Lower lobe of right lung (tissue), 2 donors: Measurements from ENCODE around the gene TPO. TPM values are rescaled to one million over a fixed set of nuclear protein-coding genes. Genes with fewer than 3 reads are reported as not detected.

Experiments
- ATAC-seq, 2 donors: fragments of 200-7000 bp; cut with Tn5 transposase; one replicate each; pipeline ENCODE4 v1.9.1; 2020 to 2022; ENCODE audit warnings: mild to moderate bottlenecking in 2 of 2, moderate library complexity in 2 of 2
- DNase-seq: peaks from one replicate; pipeline ENCODE4 v3.0.0-alpha.2; 2020
- H3K27ac ChIP-seq: fragments of 200-600 bp; one replicate; pipeline ENCODE4 v1.8.0; 2022
- H3K27me3 ChIP-seq: fragments of 200-600 bp; one replicate; pipeline ENCODE4 v1.8.0; 2022; ENCODE audit warnings: low read depth
- H3K36me3 ChIP-seq: fragments of 200-600 bp; one replicate; pipeline ENCODE4 v1.8.0; 2022; ENCODE audit warnings: mild to moderate bottlenecking
- H3K4me1 ChIP-seq: fragments of 200-600 bp; one replicate; pipeline ENCODE4 v1.8.0; 2022
- H3K4me3 ChIP-seq: fragments of 200-600 bp; one replicate; pipeline ENCODE4 v1.8.0; 2022; ENCODE audit warnings: mild to moderate bottlenecking
- H3K9me3 ChIP-seq: fragments of 200-600 bp; one replicate; pipeline ENCODE4 v1.8.0; 2022
- intact Hi-C: fragments of 100-400 bp; cut with DNase I; formaldehyde crosslinking; loops from one replicate; pipeline ENCODE4 v1.11.0; 2022
- total RNA-seq: library from RNA; stranded (reverse); fragmentation: NEBNext Ultra II Directional; extraction: Animal tissue kit (Norgen Biotek cat#: 25700); gene quantifications from one replicate; pipeline ENCODE4 v1.2.1, GENCODE V29; 2021
- TF ChIP-seq, protein P1 (sequence below): fragments of 200-600 bp; IDR thresholded peaks from one replicate; pipeline ENCODE4 v1.8.0; 2022; ENCODE audit warnings: antibody characterized with exemption, mild to moderate bottlenecking
- donor health status: DM: no; HTN: yes; CAD: no; lungs with severe emphysema.

TPO gene
- total RNA-seq, 1 donor from 2014 or later, result 0.21 TPM

DNA sequence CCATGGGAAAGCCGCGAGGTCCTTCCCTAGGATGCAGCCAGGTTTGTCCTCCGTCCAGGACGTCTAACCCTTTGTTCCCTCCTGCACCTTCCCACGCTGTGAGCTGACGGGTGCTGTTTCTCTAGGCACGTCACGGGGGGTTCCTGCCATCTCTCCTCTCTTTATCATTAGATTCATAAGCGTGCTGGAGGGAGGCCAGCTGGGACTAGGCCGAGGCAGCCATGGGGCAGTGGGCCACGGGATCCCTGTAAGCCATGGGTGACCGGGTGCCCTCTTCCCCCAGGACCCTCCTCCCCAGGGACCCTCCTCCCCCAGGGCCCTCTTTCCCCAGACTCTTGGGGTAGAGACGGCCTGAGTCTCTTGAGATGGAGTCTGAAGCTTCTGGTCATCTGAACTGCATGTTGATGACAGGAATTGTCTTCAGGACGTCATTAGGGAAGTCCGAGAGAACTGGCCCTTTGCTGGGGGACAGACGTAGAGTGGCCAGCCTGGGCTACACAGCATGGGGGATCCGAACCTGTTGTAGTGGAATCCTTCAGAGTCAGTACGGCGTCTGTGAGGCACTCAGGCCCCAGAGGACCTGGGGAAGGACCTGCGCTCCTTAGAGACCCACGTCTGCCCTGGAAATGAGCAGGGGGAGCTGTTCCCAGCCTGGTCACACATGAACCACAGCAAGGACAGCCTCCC is 108.1 kb downstream of the TPO start:
- Histone ChIP-seq H3K4me3 (no peak overlapping the region), H3K36me3 (no peaks in the 10 kb centered on the region), H3K27me3 (no peaks in the 10 kb centered on the region), H3K4me1 (no peaks in the 10 kb centered on the region), H3K27ac (no peak overlapping the region), H3K9me3 (no peaks in the 10 kb centered on the region)
- TF ChIP-seq, protein P1, sequence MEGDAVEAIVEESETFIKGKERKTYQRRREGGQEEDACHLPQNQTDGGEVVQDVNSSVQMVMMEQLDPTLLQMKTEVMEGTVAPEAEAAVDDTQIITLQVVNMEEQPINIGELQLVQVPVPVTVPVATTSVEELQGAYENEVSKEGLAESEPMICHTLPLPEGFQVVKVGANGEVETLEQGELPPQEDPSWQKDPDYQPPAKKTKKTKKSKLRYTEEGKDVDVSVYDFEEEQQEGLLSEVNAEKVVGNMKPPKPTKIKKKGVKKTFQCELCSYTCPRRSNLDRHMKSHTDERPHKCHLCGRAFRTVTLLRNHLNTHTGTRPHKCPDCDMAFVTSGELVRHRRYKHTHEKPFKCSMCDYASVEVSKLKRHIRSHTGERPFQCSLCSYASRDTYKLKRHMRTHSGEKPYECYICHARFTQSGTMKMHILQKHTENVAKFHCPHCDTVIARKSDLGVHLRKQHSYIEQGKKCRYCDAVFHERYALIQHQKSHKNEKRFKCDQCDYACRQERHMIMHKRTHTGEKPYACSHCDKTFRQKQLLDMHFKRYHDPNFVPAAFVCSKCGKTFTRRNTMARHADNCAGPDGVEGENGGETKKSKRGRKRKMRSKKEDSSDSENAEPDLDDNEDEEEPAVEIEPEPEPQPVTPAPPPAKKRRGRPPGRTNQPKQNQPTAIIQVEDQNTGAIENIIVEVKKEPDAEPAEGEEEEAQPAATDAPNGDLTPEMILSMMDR, result no peak
- ATAC-seq (peak in 1 of 2 donors; percentile 8), DNase-seq (no peak)
- intact Hi-C loops, result no loop called here

DNA sequence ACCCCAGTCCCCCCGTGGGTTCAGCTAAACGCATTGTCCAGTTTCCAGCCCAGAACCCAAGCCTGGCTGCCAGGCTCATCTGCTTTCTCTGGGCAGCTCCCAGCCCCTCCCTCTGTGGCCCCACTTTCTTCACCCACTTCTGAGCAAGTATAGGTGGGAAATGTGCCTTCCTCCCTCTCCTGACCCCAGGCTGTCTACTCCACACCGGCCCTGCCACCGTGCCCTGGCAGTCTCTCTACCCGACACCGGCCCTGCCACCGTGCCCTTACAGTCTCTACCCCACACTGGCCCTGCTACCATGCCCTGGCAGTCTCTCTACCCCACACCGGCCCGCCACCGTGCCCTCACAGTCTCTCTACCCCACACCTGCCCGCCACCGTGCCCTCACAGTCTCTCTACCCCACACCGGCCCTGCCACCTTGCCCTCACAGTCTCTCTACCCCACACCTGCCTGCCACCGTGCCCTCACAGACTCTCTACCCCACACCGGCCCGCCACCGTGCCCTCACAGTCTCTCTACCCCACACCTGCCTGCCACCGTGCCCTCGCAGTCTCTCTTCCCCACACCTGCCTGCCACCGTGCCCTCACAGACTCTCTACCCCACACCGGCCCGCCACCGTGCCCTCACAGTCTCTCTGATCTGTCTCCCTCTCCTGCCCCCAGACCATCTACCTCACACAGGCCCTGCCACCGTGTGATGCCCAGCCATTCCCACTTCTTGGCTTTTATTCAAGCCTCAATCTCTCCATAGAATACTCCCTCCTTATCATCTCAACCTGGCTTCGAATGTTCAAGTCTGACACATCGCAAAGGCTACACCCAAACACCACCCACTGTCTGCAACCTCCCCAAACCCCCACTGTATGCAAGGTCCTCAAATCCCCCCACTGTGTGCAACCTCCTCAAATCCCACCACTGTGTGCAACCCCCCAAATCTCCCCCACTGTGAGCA is 108.9 kb downstream of the TPO start:
- Histone ChIP-seq H3K27me3 (no peaks in the 10 kb centered on the region), H3K9me3 (no peaks in the 10 kb centered on the region), H3K4me1 (no peaks in the 10 kb centered on the region), H3K27ac (no peak overlapping the region), H3K36me3 (no peaks in the 10 kb centered on the region), H3K4me3 (no peak overlapping the region)
- ATAC-seq (peak in 1 of 2 donors; percentile 8), DNase-seq (no peak)
- intact Hi-C loops, result no loop called here
- TF ChIP-seq, protein P1, result no peak

DNA sequence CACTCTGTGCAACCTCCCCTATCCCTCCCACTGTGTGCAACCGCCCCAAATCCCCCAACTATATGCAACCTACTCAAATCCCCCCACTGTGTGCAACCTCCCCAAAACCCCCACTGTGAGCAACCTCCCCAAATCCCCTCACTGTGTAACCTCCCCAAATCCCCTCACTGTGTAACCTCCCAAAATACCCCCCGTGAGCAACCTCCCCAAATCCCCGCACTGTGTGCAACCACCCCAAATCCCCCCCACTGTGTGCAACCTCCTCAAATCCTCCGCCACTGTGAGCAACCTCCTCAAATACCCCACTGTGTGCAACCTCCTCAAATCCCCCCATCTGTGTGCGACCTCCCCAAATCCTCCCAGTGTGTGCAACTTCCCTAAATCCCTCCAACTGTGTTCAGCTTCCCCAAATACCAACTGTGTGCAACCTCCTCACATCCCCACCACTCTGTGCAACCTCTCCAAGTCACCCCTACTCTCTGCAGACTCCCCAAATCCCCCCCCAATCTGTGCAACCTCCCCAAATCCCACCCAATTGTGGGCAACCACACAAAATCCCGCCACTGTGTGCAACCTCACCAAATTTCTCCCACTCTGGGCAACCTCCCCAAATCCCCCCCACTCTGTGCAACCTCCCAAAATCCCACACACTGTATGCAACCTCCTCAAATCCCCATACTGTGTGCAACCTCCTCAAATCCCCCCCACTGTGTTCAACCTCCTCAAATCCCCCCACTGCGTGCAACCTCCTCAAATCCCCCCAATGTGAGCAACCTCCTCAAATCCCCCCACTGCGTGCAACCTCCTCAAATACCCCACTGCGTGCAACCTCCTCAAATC is 114.1 kb downstream of the TPO start:
- DNase-seq (no peak), ATAC-seq (no peak)
- no peaks in the 10 kb centered on the region for H3K27me3 ChIP-seq
- no peaks in the 10 kb centered on the region for H3K4me1 ChIP-seq
- no peaks in the 10 kb centered on the region for H3K36me3 ChIP-seq
- no peaks in the 10 kb centered on the region for H3K9me3 ChIP-seq
- TF ChIP-seq, protein P1, result no peak
- H3K27ac ChIP-seq, result no peak overlapping the region
- H3K4me3 ChIP-seq, result no peak overlapping the region
- intact Hi-C loops, result no loop called here

DNA sequence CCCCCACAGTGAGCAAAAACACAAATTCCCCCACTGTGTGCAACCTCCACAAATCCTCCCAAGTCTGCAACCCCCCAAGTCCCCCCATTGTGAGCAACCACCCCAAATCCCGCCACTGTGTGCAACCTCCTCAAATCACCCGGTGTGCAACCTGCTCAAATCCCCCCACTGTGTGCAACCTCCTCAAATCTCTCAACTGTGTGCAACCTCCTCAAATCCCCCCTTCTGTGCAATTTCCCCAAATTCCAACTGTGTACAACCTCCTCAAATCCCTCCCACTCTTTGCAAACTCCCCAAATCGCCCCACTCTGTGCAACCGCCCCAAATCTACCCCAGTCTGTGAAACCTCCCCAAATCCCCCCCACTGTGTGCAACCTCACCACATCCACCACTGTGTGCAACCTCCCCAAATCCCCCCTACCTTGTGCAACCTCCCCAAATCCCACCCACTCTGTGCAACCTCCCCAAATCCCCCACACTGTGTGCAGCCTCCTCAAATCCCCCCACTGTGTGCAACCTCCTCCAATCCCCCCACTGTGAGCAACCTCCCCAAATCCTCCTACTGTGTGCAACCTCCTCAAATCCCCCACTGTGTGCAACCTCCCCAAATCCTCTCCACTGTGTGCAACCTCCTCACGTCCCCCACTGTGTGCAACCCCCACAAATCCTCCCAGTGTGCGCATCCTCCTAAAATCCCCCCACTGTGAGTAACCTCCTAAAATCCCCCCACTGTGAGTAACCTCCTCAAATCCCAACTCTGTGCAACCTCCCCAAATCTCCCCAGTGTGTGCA is 115.2 kb downstream of the TPO start:
- H3K4me1 ChIP-seq, result no peaks in the 10 kb centered on the region
- ATAC-seq (no peak), DNase-seq (no peak)
- no peaks in the 10 kb centered on the region for H3K36me3 ChIP-seq
- no peaks in the 10 kb centered on the region for H3K27me3 ChIP-seq
- H3K4me3 ChIP-seq, result no peak overlapping the region
- H3K9me3 ChIP-seq, result no peaks in the 10 kb centered on the region
- H3K27ac ChIP-seq, result no peak overlapping the region
- TF ChIP-seq, protein P1, result no peak
- intact Hi-C loops, result no loop called here

DNA sequence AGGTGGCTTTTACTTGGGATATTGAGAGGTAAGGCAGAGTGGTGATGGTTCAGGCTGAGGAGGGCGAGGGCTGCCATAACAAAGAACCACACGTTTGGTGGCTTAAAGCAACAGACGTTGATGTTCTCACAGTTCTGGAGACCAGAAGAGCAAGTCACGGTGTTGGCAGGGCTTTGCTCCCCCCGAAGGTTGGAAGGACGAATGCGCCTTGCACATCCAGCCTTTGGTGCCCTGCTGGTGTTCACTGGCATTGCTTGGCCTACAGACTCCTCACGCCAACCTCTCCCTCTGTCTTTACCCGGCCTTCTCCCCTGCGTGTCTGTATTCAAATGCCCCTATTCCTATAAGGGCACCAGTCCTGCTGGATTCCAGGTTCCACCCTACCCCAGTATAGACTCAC is 125.4 kb downstream of the TPO start:
- Histone ChIP-seq H3K4me1 (no peaks in the 10 kb centered on the region), H3K27me3 (peaks cover 10% of the 10 kb centered on the region), H3K9me3 (no peaks in the 10 kb centered on the region), H3K4me3 (no peak overlapping the region), H3K36me3 (no peaks in the 10 kb centered on the region), H3K27ac (no peak overlapping the region)
- intact Hi-C loops, result no loop called here
- no peak for ATAC-seq
- no peak for DNase-seq
- TF ChIP-seq, protein P1, result no peak
